Tongue (tissue), 2 donors: Measurements from ENCODE around the gene ATP9B. TPM values are rescaled to one million over a fixed set of nuclear protein-coding genes. Genes with fewer than 3 reads are reported as not detected.
"Not testable (repeated sequence)": the region's sequence is repeated elsewhere in the genome, so short reads cannot be mapped to it uniquely, and the experiment has no call there.

Experiments used
- DNase-seq: peaks from one replicate; pipeline ENCODE4 v3.0.0-alpha.2; 2015
- total RNA-seq: library from RNA; depleted of rRNA; stranded (reverse); fragments of >200 nt; gene quantifications from one replicate; pipeline ENCODE4 v1.2.3, GENCODE V29; 2014

The ATP9B gene
- total RNA-seq, 1 donor from 2014 or later: 84.5 TPM

DNA sequence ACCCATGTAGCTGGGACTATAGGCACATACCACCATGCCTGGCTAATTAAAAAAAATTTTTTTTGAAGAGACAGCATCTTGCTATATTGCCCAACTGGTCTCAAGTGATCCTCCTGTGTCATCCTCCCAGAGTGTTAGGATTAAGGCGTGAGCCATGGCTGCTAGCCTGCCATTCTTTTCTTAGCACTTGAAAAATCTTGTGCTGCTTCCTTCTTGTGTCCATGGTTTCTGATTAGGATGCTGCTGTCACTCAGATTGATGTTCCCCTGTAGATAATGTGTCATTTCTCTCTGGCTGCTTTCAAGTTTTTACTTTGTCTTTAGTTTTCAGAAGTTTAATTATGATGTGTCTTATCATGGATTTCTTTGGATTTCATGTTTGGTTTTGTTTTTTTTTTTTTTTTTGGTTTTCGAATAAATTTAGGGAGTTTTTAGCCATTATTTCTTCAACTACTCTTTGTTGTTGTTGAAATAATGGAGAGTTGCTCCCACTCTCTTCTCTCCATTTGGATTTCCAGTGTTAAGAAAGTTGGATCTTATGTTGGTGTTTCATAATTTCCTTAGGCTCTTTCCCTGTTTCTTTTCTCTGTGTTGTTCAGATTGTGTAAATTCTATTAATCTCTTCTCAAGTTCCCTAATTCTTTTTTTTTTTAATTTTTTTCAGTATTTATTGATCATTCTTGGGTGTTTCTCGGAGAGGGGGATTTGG is 2.5 kb downstream of the ATP9B start:
- DNase-seq: no peak

DNA sequence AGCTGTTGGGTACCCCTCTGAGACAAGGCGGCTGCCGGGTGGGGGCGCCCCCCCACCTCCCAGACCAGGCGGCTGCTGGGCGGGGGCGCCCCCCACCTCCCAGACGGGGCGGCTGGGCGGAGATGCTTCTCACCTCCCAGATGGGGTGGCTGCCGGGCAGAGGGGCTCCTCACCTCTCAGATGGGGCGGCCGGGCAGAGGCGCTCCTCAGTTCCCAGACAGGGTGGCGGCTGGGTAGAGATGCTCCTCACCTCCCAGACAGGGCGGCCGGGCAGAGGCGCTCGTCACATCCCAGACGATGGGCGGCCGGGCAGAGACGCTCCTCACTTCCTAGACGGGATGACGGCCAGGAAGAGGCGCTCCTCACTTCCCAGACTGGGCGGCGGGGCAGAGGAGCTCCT is 3.5 kb downstream of the ATP9B start:
- not testable (repeated sequence) for DNase-seq

DNA sequence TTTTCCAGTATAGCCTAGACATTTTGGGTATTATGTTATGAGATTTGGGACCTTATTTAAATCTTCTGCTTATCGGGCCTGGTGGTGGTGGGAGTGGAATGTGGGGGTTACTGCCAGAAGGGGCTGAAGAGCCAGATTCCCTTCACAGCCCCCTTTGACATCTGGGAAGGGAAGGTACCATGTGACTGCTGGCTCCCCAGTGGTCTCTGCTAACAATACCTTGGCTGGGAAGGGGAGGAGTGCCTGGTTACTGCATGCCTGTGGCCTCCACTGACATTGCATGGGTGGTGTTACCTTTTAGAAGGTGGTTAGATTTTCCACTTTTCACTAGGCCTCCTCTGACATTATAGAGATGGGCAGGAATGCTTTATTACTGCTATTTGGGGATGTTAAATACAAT is 8.0 kb downstream of the ATP9B start:
- no peak for DNase-seq

DNA sequence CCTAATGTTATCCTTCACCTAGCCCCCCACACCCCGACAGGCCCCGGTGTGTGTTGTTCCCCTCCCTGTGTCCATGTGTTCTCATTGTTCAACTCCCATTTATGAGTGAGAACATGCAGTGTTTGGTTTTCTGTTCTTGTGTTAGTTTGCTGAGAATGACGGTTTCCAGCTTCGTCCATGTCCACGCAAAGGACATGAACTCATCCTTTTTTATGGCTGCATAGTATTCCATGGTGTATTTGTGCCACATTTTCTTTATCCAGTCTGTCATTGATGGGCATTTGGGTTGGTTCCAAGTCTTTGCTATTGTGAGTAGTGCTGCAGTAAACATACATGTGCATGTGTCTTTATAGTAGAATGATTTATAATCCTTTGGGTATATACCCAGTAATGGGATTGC is 9.6 kb downstream of the ATP9B start:
- DNase-seq: not testable (repeated sequence)

DNA sequence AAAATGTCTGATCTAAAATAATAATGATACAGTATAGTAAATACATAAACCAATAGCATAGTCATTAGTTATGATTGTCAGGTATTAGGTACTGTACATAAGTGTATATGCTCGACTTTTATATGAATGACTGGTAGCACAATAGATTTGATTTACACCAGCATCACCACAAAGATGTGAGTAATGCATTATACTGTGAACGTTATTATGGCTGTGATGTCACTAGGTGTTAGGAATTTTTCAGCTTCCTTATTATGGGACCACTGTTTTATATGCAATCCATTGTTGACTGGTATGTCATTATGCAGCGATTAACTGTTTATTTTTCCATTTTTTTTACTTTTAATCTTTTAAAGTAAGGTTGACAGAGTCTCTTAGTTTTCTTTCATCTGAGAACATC is 23.7 kb downstream of the ATP9B start:
- DNase-seq: no peak

DNA sequence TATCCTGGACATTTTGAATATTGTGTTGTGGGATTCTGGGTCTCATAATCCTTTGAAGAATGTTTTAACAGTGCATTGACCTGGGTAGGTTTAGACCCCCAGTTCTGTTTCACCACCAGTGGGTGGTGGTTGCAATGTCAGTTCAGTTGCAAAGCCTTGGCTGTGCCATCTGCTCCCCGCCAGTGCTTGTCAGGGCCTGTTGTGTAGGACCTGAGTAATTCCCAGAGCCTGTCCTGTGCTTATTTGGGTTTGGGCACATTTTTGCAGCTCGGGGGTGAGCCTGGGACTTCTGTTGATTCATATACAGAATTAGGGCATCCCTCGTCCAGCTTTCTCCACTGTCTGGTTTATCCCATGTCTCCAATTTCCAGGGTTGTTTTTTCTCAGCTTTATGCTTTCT is 24.8 kb downstream of the ATP9B start:
- no peak for DNase-seq

DNA sequence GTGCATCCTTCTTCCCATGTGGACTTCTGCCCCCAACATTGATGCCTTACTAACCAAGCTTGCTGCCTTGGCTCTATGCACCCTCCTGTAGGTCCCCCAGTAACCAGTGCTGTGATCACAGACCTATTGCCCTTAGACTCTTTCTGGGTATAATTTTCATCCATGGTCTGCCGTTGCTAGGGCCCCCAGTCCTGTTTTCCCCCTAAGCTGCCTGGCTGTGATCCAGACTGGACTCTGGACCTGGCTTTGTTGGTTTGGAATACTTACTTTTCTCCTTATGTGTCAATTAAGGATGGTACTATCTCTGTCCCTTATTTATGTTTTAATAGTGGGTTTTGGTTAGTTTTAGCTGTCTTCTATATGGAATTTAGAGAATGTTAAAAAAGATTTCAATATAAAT is 26.0 kb downstream of the ATP9B start:
- DNase-seq: no peak

DNA sequence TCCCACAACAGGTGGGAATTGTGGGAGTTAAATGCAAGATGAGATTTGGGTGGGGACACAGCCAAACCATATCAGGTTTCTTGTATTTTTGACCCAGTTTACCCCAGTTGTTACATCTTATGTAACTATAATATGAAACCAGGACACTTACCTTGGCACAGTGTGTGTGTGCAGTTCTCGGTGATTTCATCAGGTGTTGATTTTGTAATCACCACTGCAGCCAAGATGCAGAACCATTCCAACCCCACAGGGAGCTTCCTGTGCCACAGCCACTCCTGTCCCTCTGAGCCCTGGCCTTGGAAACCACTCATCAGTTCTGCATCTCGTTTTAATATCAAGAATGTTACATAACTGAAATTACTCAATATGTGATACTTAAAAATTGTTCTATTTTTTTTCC is 31.8 kb downstream of the ATP9B start:
- DNase-seq: no peak

DNA sequence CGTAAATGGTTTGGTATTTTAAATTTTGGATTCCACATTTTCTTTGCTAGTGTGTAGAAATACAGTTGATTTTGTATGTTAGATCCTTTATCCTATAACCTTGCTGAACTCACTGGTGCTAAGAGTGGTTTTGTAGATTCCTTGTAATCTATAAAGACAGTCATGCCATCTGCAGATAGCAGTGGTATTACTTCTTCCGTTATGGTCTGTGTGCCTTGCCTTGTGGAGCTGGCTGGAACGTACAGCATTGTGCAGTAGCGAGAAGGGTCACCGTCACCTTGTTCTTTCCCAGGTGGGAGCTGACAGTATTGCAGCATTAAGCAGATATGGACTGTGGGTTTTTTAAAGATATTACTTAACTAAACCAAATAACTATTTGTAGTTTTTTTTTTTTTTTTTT is 33.7 kb downstream of the ATP9B start:
- no peak for DNase-seq

DNA sequence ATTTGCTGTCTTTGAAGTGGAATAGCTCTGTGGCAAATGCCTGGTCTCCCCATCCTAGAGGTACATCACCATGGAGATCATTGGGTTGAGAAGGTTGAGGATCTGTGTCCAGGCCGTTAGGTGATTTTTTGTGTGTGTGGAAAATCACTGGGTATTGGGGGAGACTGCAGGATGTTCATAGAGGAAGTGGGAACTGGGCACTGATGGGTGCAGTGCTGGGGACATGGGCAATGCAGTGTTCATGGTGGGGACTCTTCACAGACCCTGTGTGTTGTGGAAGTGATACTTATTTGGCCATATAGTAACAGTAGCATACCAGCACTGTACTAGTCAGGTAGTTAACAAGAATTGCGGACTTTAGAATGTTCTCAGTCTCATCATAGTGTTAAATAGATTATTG is 34.9 kb downstream of the ATP9B start:
- no peak for DNase-seq

DNA sequence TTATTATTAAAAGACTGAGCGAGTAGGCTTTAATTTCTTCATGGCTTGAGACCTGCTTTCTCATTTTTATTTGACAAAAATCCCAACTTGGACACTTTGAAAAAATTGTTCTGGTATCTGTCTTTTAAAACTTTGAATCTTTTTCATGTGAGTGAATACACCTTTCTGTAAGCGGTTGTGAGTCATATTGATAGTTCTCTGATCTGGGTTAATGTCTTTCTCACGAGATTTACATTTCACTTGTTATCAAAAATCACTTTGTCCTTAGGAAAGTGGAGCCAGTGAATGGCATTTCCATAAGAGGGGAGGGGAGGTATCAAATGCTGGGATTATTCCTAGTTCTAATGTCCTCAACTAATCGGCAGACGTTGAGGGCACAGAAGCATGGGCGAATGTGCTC is 36.3 kb downstream of the ATP9B start:
- no peak for DNase-seq

DNA sequence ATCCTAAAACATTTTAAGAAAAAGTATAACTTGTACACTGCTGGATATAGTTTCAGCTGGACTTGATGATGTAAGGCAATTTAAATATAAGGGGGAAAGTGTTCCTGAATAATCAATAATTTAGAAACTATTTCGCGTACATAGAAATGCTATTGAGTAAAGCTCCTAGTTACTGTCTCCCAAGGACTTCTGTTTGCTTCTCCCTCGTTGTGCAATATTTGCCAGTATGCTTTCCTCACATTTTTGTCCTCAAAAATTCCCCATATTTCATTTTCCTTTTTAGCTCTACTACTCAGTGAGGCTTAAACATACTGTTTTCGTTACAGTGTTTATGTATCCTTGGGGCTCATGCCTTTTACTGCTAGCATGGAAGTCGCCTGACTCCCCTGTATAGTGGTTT is 36.9 kb downstream of the ATP9B start:
- no peak for DNase-seq

DNA sequence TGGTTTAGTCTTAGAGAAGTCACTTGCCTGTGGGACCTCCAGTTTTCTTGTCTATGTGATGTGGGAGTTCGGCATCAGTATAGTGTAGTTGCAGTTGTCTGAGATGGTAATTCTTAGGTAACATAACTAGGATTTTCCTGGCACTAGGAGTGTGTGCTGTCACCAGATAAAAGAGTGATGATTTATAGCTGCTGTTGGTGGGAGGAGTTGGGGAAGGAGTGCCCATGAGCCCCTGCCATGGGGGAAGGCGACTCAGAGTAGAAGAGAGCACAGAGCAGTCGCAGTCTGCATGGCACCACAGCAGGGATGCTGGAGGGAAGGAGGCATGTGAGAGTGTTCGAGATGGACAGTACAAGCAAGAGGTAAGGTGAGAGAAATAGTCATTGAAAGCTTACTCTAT is 38.7 kb downstream of the ATP9B start:
- DNase-seq: no peak

DNA sequence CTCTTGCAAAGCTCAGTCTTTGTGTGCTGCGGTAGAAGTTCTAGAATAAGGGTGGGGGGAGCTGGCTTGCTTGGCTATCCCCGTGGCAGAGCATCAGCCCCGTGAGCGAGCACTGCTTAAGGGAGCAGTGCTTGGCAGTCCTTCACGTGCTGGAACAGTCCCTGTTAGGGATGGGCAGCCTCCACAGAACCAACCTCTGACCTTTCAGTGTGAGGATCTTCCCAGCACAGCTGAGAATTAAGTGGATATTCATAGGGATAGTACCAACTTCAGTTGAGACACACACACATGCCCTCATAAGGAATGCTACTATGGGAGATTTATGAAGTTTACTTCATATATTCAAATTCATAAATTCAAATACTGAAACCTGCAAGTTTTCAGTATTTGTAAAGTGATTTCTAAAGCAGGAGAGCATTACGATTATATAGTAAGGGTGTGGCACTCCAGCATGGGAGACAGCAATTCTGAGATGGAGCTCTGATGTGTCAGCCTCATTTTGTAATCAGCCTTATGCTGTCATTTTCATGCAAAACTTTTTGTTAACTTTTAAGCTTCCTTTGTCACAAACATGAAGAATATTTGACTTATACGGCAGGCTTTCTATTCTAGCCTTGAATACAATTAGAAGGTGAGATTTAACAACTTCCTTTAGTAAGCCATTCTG is 39.5 kb downstream of the ATP9B start:
- DNase-seq: no peak

DNA sequence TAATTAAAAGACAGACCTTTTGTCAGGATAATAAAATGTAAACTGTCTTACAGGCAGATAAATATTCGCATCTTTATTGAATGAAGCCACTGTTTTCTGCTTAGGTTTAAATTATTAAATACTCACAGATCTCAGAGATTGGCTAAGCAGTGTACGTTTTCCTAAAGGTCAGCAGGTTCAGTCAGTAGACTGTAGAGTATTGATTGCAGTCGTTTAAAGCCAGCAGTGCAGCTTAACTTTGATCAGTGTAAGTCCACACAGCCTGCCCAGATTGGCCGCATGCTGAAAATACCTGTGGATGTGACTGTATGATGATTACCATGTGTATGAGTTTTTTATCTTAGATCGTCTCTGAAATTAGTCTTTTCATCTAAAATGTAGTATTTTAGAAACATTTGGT is 42.3 kb downstream of the ATP9B start:
- DNase-seq: no peak

DNA sequence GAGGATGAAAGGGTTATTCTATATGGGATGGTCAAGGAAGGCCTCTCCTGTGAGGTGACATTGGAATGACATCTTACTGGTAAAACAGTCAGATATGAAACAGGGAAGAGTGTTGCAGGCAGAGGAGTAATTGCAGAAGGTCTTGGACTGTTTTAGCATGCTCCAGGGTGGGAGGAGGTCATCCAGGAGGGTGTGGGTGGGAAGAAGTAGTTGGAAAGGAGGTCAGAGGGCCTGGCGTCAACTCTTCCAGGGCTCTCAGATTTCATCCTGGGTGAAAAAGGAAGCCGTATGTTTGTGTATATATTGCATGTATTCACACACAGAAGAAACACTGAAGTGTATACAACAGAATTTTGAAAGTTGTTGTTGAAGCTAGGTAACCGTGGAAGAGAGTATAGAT is 48.2 kb downstream of the ATP9B start:
- DNase-seq: no peak

DNA sequence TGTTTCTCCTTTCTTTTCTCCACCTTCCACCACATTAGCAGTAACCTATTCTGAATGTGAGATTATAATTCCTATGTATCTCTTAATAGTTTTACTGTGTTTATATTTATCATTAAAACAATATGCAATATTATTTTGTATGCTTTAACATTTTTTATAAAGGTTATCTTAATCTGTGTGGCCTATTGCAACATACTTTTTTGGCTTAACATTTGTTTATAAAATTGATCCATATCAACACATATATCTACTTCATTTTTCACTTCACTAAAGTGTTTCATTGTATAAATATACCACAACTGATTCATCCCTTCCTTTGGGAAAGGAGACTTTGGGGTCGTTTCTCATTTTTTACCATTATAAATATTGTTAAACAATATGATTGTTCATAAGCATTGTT is 48.6 kb downstream of the ATP9B start:
- no peak for DNase-seq

DNA sequence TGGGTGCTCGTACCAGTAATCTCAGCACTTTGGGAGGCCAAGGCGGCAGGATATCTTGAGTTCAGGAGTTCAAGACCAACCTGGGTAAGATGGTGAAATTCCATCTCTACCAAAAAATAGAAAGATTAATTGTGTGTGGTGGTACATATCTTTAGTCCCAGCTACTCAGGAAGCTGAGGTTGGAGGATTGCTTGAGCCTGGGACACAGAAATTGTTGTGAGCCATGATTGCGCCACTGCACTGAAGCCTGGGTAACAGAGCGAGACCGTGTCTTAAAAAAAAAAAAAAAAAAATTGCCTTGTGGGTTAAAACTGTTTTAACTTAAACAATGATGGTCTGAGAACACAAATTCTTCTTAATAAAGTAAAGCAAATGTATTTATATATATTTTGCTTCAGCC is 49.6 kb downstream of the ATP9B start:
- no peak for DNase-seq

DNA sequence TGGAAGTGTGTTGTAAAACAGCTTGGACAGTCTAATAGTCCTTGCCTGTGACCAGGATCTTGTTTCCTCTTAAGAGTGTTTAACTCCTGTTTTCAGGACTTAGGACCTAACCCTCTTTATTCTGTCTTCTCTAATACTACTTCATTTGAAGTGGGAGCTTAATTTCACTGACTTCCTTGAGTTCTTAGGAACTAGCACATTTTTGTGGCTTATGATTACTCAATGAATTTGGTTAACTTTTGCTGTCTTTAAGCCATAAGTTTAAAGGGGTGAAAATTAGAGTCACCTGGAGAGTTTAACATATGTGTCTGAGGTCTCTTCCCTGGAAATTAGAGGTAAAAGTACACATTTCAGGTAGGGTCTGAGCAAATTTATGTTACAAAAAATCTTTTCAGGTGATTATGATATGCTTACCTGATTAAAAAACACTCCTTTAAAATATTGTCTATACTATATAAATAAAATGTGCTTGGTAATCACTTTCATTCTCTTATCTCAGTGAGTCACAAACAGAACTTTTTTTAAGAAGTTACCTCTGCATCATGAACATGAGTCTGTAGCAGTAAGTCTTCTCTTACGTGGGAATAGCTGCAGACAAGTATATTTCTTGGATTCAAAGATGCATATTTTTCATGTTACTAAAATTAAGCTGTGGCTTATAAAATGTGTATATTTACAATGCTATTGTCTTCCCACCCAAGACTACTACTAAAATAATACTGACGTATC is 52.7 kb downstream of the ATP9B start:
- no peak for DNase-seq

DNA sequence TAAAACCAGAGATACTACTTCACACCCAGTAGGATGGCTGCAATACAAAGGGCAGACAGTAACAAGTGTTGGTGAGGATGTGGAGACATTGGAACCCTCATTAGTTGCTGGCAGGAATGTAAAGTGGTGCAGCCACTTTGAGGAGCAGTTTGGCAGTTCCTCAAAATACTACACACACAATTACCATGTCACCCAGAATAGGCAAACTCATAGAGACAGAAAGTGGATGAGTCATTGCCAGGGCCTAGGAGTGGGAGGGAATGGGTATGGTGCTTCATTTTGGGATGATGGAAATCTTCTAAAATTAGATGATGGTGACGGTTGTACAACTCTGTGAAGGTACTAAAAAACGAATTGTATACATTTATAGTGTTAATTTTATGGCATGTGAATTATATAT is 54.8 kb downstream of the ATP9B start:
- DNase-seq: no peak

DNA sequence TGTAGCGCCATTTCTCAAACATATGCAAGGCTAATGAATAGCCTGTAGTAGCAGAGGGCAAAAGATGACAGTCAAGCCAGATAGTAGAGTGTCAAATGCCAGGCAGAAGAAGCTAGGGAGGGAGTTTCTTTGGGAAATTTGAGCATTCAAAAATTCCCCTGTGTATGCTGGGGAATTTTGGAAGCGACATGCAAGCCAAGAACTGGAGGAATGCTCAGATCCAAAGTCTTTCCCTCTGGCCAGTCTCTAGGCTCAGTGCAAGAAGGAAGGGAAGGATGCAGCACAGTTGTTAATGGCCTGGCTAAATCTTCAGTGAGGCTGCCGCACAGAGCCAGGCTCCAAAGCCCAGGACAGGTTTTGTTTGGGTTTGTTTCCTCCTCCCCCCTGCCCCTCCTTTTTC is 59.9 kb downstream of the ATP9B start:
- DNase-seq: peak; percentile 41

DNA sequence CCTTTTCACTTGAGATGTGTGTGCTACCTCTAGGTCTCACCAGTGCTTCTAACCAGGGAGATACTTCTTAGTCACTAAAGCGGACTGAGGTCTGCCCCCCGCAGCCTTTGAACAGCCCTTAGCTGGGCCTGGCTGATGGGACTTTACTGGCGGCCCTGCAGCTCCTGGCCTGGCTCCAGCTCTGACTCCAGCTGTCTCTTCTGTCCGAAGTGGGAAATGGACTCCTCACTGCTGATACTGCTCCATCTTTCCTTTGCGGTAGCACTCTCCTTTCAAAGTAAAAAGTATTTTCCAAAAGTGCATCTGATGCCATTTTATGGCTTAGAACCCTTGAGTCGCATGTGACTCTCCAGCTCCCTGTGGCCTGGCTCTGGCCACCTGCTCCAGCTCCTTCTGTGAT is 64.5 kb downstream of the ATP9B start:
- peak; percentile 52 for DNase-seq

DNA sequence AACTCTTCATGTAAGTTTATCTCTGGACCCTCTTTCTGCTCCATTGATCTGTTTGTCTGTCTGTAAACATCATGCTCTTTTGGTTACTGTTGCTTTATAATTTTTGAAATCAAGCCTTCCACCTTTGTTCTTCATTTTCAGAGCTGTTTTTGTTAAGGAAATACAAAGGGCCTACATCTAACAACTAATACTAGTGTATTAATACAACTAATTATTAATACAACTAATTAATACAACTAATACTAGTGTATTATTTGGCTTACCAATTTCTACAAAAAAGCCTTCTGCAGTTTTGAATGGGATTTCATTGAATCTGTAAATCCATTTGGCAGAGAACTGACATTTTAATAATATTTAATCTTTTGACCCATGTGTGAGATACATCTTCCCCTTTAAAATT is 66.7 kb downstream of the ATP9B start:
- DNase-seq: no peak

DNA sequence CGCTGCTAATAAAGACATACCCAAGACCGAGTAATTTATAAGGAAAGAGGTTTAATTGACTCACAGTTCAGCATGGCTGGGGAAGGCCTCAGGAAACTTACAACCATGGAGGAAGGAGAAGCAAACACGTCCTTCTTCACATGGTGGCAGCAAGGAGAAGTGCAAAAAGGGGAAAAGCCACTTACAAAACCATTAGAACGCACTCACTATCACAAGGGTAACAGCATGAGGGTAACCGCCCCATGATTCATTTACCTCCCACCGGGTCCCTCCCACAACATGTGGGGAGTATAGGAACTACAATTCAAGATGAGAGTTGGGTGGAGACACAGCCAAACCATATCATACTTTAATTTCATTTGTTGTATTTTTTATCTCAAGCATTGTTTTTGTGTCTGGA is 67.5 kb downstream of the ATP9B start:
- no peak for DNase-seq
